ENCODE data around the gene CBX4.

GRCh38 chr17:79857095-79857494 lies 17.9 kb upstream of the CBX4 start:
- TF ChIP-seq CTCF (IDR thresholded peaks at IDR 0.05) = no peak
- no peak for TF ChIP-seq POLR2A (IDR thresholded peaks at IDR 0.05)
- no peak for TF ChIP-seq POLR2AphosphoS5 (IDR thresholded peaks at IDR 0.05)
